ENCODE data around the gene OOSP4A. TPM values are rescaled to one million over a fixed set of nuclear protein-coding genes. Genes with fewer than 3 reads are reported as not detected.

OOSP4A gene
- total RNA-seq, 1 donor: not detected

GRCh38 chr11:59954219-59954847 is 9.5 kb upstream of the OOSP4A start:
- Histone ChIP-seq H2AFZ (ENCODE audit: low read length) (no peak overlapping the region), H3K36me3 (ENCODE audit: insufficient read depth, low read length) (no peaks in the 10 kb centered on the region), H3K27me3 (ENCODE audit: insufficient read depth, low read length) (no peaks in the 10 kb centered on the region), H3K27ac (ENCODE audit: low read depth, low read length) (no peak overlapping the region), H3K4me1 (ENCODE audit: insufficient read depth, low read length) (no peaks in the 10 kb centered on the region), H3K4me3 (ENCODE audit: insufficient read depth, low read length) (no peak overlapping the region), H3K9me3 (ENCODE audit: low read depth, low read length) (no peaks in the 10 kb centered on the region), H3K4me2 (ENCODE audit: insufficient read depth, low read length) (no peak overlapping the region), H3K79me2 (ENCODE audit: insufficient read depth, low read length) (no peaks in the 10 kb centered on the region), H4K20me1 (ENCODE audit: insufficient read depth, low read length) (no peaks in the 10 kb centered on the region)
- DNase-seq (ENCODE audit: insufficient read length, low spot score, missing footprints): no peak
- no peak for TF ChIP-seq CTCF (IDR thresholded peaks at IDR 0.05; ENCODE audit: extremely low read depth, low read depth, low read length)

GRCh38 chr11:59957094-59957493 is 6.7 kb upstream of the OOSP4A start:
- no peak overlapping the region for H3K4me2 ChIP-seq (ENCODE audit: insufficient read depth, low read length)
- no peaks in the 10 kb centered on the region for H3K4me1 ChIP-seq (ENCODE audit: insufficient read depth, low read length)
- peaks cover 2% of the 10 kb centered on the region for H3K9me3 ChIP-seq (ENCODE audit: low read depth, low read length)
- H3K27ac ChIP-seq (ENCODE audit: low read depth, low read length): no peak overlapping the region
- TF ChIP-seq CTCF (IDR thresholded peaks at IDR 0.05; ENCODE audit: extremely low read depth, low read depth, low read length): no peak
- H3K79me2 ChIP-seq (ENCODE audit: insufficient read depth, low read length): no peaks in the 10 kb centered on the region
- no peaks in the 10 kb centered on the region for H4K20me1 ChIP-seq (ENCODE audit: insufficient read depth, low read length)
- H3K4me3 ChIP-seq (ENCODE audit: insufficient read depth, low read length): no peak overlapping the region
- H2AFZ ChIP-seq (ENCODE audit: low read length): no peak overlapping the region
- no peaks in the 10 kb centered on the region for H3K36me3 ChIP-seq (ENCODE audit: insufficient read depth, low read length)
- no peaks in the 10 kb centered on the region for H3K27me3 ChIP-seq (ENCODE audit: insufficient read depth, low read length)
- no peak for DNase-seq (ENCODE audit: insufficient read length, low spot score, missing footprints)

- no peaks in the 10 kb centered on the region for H4K20me1 ChIP-seq (ENCODE audit: insufficient read depth, low read length)
- no peak for TF ChIP-seq CTCF (IDR thresholded peaks at IDR 0.05; ENCODE audit: extremely low read depth, low read depth, low read length)
- H3K27me3 ChIP-seq (ENCODE audit: insufficient read depth, low read length): no peaks in the 10 kb centered on the region
- peak; percentile 18 for DNase-seq (ENCODE audit: insufficient read length, low spot score, missing footprints)
- H3K27ac ChIP-seq (ENCODE audit: low read depth, low read length): no peak overlapping the region
- no peak overlapping the region for H3K4me3 ChIP-seq (ENCODE audit: insufficient read depth, low read length)
- H3K4me2 ChIP-seq (ENCODE audit: insufficient read depth, low read length): no peak overlapping the region
- H3K9me3 ChIP-seq (ENCODE audit: low read depth, low read length): peaks cover 2% of the 10 kb centered on the region
- H3K79me2 ChIP-seq (ENCODE audit: insufficient read depth, low read length): no peaks in the 10 kb centered on the region
- H2AFZ ChIP-seq (ENCODE audit: low read length): no peak overlapping the region
- no peaks in the 10 kb centered on the region for H3K4me1 ChIP-seq (ENCODE audit: insufficient read depth, low read length)
- no peaks in the 10 kb centered on the region for H3K36me3 ChIP-seq (ENCODE audit: insufficient read depth, low read length)
These were observed 3.1 kb upstream of the OOSP4A start for GRCh38 chr11:59960502-59961381.

GRCh38 chr11:59962107-59962482 is 1.7 kb upstream of the OOSP4A start:
- no peak overlapping the region for H3K4me2 ChIP-seq (ENCODE audit: insufficient read depth, low read length)
- no peak for DNase-seq (ENCODE audit: insufficient read length, low spot score, missing footprints)
- TF ChIP-seq CTCF (IDR thresholded peaks at IDR 0.05; ENCODE audit: extremely low read depth, low read depth, low read length): no peak
- H3K79me2 ChIP-seq (ENCODE audit: insufficient read depth, low read length): no peaks in the 10 kb centered on the region
- no peak overlapping the region for H3K27ac ChIP-seq (ENCODE audit: low read depth, low read length)
- H3K4me3 ChIP-seq (ENCODE audit: insufficient read depth, low read length): no peak overlapping the region
- H3K4me1 ChIP-seq (ENCODE audit: insufficient read depth, low read length): no peaks in the 10 kb centered on the region
- no peaks in the 10 kb centered on the region for H3K36me3 ChIP-seq (ENCODE audit: insufficient read depth, low read length)
- H3K27me3 ChIP-seq (ENCODE audit: insufficient read depth, low read length): no peaks in the 10 kb centered on the region
- peaks cover 2% of the 10 kb centered on the region for H3K9me3 ChIP-seq (ENCODE audit: low read depth, low read length)
- H4K20me1 ChIP-seq (ENCODE audit: insufficient read depth, low read length): no peaks in the 10 kb centered on the region
- H2AFZ ChIP-seq (ENCODE audit: low read length): no peak overlapping the region

Data from osteoblast (primary cell).